GM12878 (cell line): ENCODE results near the gene CSE1L.

Experiments
- BCLAF1 ChIP-seq: fragments of 450-650 bp; IDR thresholded peaks from 2 replicates; pipeline ENCODE4 v1.6.1; 2017; ENCODE audit warnings: antibody characterized with exemption, mild to moderate bottlenecking, moderate library complexity
- CTCF ChIP-seq, 3 experiments: IDR thresholded peaks in 2 of 3; conservative IDR thresholded peaks in 1 of 3; 2 replicates each; pipeline ENCODE4 v1.5.1; 2011; ENCODE audit warnings: low read depth in 3 of 3, low read length in 3 of 3, mild to moderate bottlenecking in 3 of 3, control low read depth in 2 of 3, moderate library complexity in 2 of 3, inconsistent platforms in 1 of 3, mixed read lengths in 1 of 3; ENCODE audit not compliant: control insufficient read depth in 2 of 3, insufficient read depth in 1 of 3; ENCODE audit errors: extremely low read depth in 1 of 3
- ETV6 ChIP-seq, 2 experiments: fragments of 450-650 bp in 1 of 2; IDR thresholded peaks in 1 of 2; conservative IDR thresholded peaks in 1 of 2; 2 replicates each; pipeline ENCODE4 v1.6.1; 2014; ENCODE audit warnings: antibody characterized with exemption in 1 of 2, borderline replicate concordance in 1 of 2, low read depth in 1 of 2, mild to moderate bottlenecking in 1 of 2, moderate library complexity in 1 of 2
- EZH2 ChIP-seq: IDR thresholded peaks from 2 replicates; pipeline ENCODE4 v1.6.1; 2012; ENCODE audit warnings: low read depth, mild to moderate bottlenecking, control low read depth, inconsistent platforms, low read length, borderline replicate concordance; ENCODE audit not compliant: control insufficient read depth
- JUNB ChIP-seq: IDR thresholded peaks from 2 replicates; pipeline ENCODE4 v1.6.1; 2016; ENCODE audit warnings: antibody characterized with exemption, mild to moderate bottlenecking
- NR2C2 ChIP-seq: IDR thresholded peaks from 2 replicates; pipeline ENCODE4 v1.6.1; 2011; ENCODE audit warnings: borderline replicate concordance, low read depth; ENCODE audit not compliant: control insufficient read depth, insufficient read length
- RB1 ChIP-seq: fragments of 450-650 bp; formaldehyde crosslinking; IDR thresholded peaks from 2 replicates; pipeline ENCODE4 v1.6.1; 2017; ENCODE audit warnings: mild to moderate bottlenecking, borderline replicate concordance
- SIN3A ChIP-seq: IDR thresholded peaks from 2 replicates; pipeline ENCODE4 v1.6.1; 2012; ENCODE audit warnings: low read depth, low read length, improper control_type of control experiment
- SRF ChIP-seq, 2 experiments: IDR thresholded peaks; 2 replicates each; pipeline ENCODE4 v1.6.1; 2011; ENCODE audit warnings: low read depth in 2 of 2, low read length in 2 of 2, mild to moderate bottlenecking in 1 of 2, moderate library complexity in 1 of 2
- TBL1XR1 ChIP-seq: IDR thresholded peaks from 2 replicates; pipeline ENCODE4 v1.6.1; 2012; ENCODE audit warnings: low read depth, low read length, improper control_type of control experiment

GRCh38 chr20:49054056-49054643 is 8.0 kb downstream of the CSE1L start:
- no peak for TF ChIP-seq CTCF (IDR thresholded peaks at IDR 0.05 in 2 of 3, conservative IDR thresholded peaks at IDR 0.05 in 1 of 3; ENCODE audit: control insufficient read depth in 2 of 3, extremely low read depth in 1 of 3, insufficient read depth in 1 of 3, low read depth in 3 of 3, low read length in 3 of 3)
- no peak for TF ChIP-seq RB1
- no peak for TF ChIP-seq NR2C2
- no peak for TF ChIP-seq BCLAF1
- no peak for TF ChIP-seq ETV6 (conservative IDR thresholded peaks at IDR 0.05 in 1 of 2, IDR thresholded peaks at IDR 0.05 in 1 of 2; ENCODE audit: borderline replicate concordance in 1 of 2, low read depth in 1 of 2)
- no peak for TF ChIP-seq EZH2
- no peak for TF ChIP-seq SRF (IDR thresholded peaks at IDR 0.05; ENCODE audit: low read depth in 2 of 2, low read length in 2 of 2)
- TF ChIP-seq JUNB: peak; percentile 57
- no peak for TF ChIP-seq SIN3A
- TF ChIP-seq TBL1XR1: no peak
